ENCODE data around the gene PSMA2. TPM values are rescaled to one million over a fixed set of nuclear protein-coding genes. Genes with fewer than 3 reads are reported as not detected.

The PSMA2 gene
- total RNA-seq, 1 donor from 2014 or later, result 62.1 TPM

GRCh38 chr7:42930889-42931288 is 1.1 kb downstream of the PSMA2 start:
- TF ChIP-seq CTCF (IDR thresholded peaks at IDR 0.05; ENCODE audit: insufficient read depth, low read length, severe bottlenecking), result no peak
- FAIRE-seq (no peak), DNase-seq (ENCODE audit: low read depth) (no peak)
- Histone ChIP-seq H3K4me3 (ENCODE audit: low read depth, low read length) (peak overlapping the region; percentile 87), H3K27me3 (ENCODE audit: control insufficient read depth, insufficient read depth, low read length) (no peaks in the 10 kb centered on the region), H3K36me3 (ENCODE audit: control insufficient read depth, insufficient read depth, low read length) (peaks cover 7% of the 10 kb centered on the region)

- H3K27me3 ChIP-seq (ENCODE audit: control insufficient read depth, insufficient read depth, low read length), result no peaks in the 10 kb centered on the region
These were observed 2.5 kb downstream of the PSMA2 start for GRCh38 chr7:42929449-42929848.

GRCh38 chr7:42928754-42929153 is 3.2 kb downstream of the PSMA2 start:
- no peak for FAIRE-seq
- Histone ChIP-seq H3K27me3 (ENCODE audit: control insufficient read depth, insufficient read depth, low read length) (no peaks in the 10 kb centered on the region), H3K4me3 (ENCODE audit: low read depth, low read length) (no peak overlapping the region), H3K36me3 (ENCODE audit: control insufficient read depth, insufficient read depth, low read length) (peaks cover 5% of the 10 kb centered on the region)
- TF ChIP-seq CTCF (IDR thresholded peaks at IDR 0.05; ENCODE audit: insufficient read depth, low read length, severe bottlenecking), result no peak
- no peak for DNase-seq (ENCODE audit: low read depth)

More at GRCh38 chr7:42929449-42929848, 2.5 kb downstream of the PSMA2 start:
- FAIRE-seq (no peak), DNase-seq (ENCODE audit: low read depth) (no peak)
- Histone ChIP-seq H3K36me3 (ENCODE audit: control insufficient read depth, insufficient read depth, low read length) (peaks cover 3% of the 10 kb centered on the region), H3K4me3 (ENCODE audit: low read depth, low read length) (no peak overlapping the region)
- no peak for TF ChIP-seq CTCF (IDR thresholded peaks at IDR 0.05; ENCODE audit: insufficient read depth, low read length, severe bottlenecking)

GRCh38 chr7:42926204-42926603 is 5.8 kb downstream of the PSMA2 start:
- FAIRE-seq, result no peak
- H3K36me3 ChIP-seq (ENCODE audit: control insufficient read depth, insufficient read depth, low read length), result peaks cover 8% of the 10 kb centered on the region
- DNase-seq (ENCODE audit: low read depth), result no peak

GRCh38 chr7:42925630-42926029 is 6.3 kb downstream of the PSMA2 start:
- Histone ChIP-seq H3K36me3 (ENCODE audit: control insufficient read depth, insufficient read depth, low read length) (peaks cover 10% of the 10 kb centered on the region), H3K4me3 (ENCODE audit: low read depth, low read length) (no peak overlapping the region), H3K27me3 (ENCODE audit: control insufficient read depth, insufficient read depth, low read length) (no peaks in the 10 kb centered on the region)
- FAIRE-seq (no peak), DNase-seq (ENCODE audit: low read depth) (no peak)
- TF ChIP-seq CTCF (IDR thresholded peaks at IDR 0.05; ENCODE audit: insufficient read depth, low read length, severe bottlenecking), result no peak

More at GRCh38 chr7:42926204-42926603, 5.8 kb downstream of the PSMA2 start:
- no peak for TF ChIP-seq CTCF (IDR thresholded peaks at IDR 0.05; ENCODE audit: insufficient read depth, low read length, severe bottlenecking)
- Histone ChIP-seq H3K27me3 (ENCODE audit: control insufficient read depth, insufficient read depth, low read length) (no peaks in the 10 kb centered on the region), H3K4me3 (ENCODE audit: low read depth, low read length) (no peak overlapping the region)

- FAIRE-seq (no peak), DNase-seq (ENCODE audit: low read depth) (no peak)
- Histone ChIP-seq H3K36me3 (ENCODE audit: control insufficient read depth, insufficient read depth, low read length) (peaks cover 12% of the 10 kb centered on the region), H3K27me3 (ENCODE audit: control insufficient read depth, insufficient read depth, low read length) (no peaks in the 10 kb centered on the region), H3K4me3 (ENCODE audit: low read depth, low read length) (no peak overlapping the region)
- TF ChIP-seq CTCF (IDR thresholded peaks at IDR 0.05; ENCODE audit: insufficient read depth, low read length, severe bottlenecking), result no peak
These were observed 7.6 kb downstream of the PSMA2 start for GRCh38 chr7:42924223-42924838.

All from bronchial epithelial cell (primary cell).